IPS-NIHi11 (cell line): Measurements from ENCODE around the gene KLHDC2.
"Not testable (repeated sequence)": the region's sequence is repeated elsewhere in the genome, so short reads cannot be mapped to it uniquely, and the experiment has no call there.

ENCODE experiments used
- DNase-seq: peaks from one replicate; pipeline ENCODE4 v3.0.0; 2012; ENCODE audit warnings: mixed read lengths, low spot score

KLHDC2 gene

DNA sequence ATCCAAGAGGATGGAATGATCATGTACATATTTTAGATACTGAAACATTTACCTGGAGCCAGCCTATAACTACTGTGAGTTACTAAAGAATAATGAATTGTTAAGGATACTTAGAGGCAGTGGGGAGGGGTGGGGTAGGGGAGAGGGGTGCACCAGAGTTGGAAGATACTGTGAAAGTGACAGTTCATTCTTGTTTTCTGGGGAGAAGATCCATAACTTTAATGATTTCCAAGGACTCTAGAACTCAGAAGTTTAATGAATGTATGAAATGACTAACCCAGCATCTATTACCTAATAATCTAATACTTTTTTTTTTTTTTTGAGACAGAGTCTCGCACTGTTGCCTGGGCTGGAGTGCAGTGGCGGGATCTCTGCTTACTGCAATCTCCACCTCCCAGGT, 10.5 kb downstream of the KLHDC2 start:
- DNase-seq = no peak

DNA sequence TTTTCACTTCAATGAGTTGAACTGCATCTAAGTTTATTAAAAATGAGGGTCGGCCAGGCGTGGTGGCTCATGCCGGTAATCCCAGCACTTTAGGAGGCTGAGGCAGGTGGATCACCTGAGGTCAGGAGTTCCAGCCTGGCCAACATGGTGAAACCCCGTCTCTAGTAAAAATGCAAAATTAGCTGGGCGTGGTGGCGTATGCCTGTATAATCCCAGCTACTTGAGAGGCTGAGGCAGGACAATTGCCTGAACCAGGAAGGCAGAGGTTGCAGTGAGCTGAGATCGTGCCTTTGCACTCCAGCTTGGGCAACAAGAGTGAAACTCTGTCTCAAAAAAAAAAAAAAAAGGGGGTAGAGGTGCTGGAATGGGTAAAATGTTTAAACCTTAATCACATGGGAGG, 13.1 kb downstream of the KLHDC2 start:
- not testable (repeated sequence) for DNase-seq

DNA sequence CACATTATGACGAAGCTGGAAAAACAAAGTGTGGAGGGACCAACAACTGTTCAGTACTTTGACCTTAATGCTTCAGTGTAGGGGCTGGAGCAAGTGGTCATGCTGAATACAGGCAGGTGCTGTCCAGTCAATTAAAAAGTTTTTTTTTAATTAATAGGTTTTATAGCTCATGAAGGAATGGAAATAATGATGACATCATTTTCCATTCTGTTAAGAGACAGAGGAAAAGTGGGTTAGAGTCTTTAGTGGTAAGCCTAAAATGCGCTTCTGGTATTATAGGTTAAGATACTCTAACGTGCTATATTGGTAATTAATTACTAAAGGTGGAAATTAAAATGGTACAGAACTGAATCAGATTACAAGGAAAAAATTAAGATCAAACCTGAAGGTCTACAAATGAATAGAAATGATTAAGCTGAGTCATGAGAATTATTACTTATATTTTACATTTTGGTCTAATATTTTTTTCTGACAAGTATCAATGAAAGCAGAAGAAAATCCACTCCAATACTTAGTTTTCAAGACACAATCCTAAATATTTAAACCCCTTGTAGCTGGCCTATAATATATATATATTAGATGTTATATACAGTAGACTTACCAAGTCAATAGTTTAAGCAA, 15.6 kb downstream of the KLHDC2 start:
- DNase-seq = no peak

DNA sequence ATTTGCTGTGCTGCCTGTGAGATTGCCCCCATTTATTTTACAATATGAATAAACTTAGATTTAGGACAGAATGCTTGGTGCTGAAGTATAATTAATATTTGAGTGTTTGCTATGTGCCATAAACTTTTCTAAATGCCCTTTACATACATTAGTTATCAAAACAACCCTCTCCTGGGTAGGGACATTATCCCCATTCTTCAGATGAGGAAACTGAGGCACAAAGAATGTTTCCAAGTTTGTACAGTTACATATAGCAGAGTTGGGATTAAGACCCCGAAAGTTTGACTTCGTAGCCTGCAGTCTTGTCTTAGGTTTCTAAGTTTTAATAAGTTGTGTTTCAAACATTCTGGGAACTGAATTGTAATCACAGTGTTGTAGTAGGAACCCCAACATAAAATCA, 18.4 kb downstream of the KLHDC2 start:
- DNase-seq = no peak

DNA sequence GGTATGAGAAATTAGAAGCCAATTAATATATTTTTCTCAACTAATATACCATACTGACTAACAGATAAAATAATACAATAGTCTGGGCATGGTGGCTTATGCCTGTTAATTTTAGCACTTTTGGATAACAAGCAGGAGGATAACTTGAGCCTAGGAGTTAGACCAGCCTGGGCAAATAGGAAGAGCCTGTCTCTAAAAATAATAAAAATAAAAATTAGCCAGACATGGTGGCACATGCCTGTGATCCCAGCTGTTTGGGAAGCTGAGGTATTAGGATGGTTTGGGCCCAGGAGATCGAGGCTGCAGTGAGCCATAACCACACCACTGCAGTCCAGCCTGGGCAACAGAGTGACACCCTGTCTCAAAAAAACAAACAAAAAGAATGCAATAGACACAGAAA, 24.7 kb downstream of the KLHDC2 start:
- DNase-seq = no peak

DNA sequence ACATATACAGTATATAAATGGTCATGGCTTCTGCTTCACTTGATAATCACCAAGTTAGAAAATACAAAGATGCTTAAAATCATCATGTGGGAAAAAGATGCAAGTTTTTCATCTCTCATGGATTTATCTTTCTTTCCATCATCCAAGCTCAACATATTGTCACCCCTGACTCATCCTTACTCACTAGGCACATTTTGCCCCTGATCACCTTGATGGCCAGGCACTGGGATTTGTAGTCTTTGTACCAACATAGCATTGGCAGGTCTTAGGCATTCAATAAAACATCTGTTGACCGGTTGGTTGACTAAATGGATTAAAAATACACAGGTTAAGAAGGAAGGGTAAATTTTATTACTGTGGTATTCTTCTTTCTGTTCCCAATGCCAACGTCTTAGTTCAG, 28.1 kb downstream of the KLHDC2 start:
- DNase-seq = no peak

DNA sequence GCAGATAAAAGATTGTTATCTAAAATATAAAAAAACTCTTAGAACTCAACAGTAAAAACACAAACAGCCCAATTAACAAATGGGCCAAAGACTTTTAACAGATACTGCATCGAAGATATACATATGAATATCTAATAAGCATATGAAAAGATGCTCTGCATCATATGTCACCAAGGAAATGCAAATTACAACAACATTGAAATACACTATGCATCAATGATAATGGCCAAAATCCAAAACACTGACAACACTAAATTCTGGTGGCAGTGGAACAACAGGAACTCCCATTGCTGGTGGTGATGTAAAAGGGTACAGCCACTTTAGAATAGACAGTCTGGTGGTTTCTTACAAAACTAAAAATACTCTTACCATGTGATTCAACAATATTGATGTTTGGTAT, 40.8 kb downstream of the KLHDC2 start:
- DNase-seq = no peak

DNA sequence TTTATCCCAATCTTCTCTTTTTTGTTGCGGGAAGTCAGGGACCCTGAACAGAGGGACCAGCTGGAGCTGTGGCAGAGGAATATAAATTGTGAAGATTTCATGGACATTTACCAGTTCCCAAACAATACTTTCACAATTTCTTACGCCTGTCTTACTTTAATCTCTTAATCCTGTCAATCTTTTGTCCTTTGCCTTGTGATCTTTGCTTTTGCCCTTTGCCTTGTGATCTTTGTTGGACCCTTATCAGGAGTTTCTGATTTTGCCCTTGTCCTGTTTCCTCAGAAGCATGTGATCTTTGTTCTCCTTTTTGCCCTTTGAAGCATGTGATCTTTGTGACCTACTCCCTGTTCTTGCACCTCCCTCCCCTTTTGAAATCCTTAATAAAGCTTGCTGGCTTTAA, 48.2 kb downstream of the KLHDC2 start:
- DNase-seq = not testable (repeated sequence)

DNA sequence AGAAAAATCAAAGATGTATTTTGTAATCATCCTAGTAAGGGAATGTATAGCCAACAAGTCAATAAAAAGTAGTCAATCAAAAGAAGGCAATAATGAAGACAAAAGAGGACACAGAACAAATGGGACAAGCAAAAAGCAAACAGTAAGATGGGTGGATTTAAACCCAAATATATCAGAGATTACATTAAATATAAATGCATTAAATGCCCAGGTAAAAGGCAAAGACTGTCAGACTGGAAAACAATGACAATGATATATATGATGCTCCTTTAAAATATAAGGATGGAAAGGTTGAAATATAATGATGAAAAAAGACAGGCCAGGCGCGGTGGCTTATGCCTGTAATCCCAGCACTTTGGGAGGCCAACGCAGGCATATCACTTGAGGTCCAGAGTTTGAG, 48.9 kb downstream of the KLHDC2 start:
- no peak for DNase-seq

DNA sequence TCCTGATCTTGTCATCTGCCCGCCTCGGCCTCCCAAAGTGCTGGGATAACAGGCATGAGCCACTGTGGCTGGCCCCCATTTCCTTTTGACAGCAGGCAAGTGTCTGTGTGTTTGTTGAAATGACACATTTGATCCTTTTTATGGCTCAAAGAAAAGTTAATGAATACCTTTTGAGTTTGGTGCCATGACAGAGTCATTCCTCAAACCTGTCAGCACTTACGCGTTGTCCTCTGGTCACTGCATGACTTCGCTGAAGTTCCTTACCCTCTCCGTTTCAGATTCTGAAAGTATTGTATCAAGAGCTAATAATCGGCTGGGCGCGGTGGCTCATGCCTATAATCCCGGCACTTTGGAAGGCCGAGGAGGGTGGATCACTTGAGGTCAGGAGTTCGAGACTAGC, 52.2 kb downstream of the KLHDC2 start:
- DNase-seq = no peak

DNA sequence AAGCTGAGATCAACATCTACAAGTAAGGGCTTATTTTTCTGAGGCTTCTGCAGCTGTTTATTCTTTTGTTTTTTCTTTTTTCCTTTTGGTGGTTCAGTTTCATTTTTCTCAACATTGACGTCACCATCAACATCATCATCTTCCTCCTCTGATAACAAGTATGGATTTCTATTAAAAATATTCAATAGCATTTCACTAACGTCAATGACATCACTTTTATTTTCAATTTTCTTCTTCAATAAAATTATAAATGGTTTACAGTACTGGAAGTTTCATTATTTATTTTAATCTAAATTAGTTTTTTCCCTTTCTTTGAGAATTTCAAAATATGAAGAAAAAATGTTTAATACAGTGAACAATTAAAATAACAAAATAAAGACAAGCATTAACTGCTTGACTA, 60.7 kb downstream of the KLHDC2 start:
- DNase-seq = no peak
